Smooth muscle cell (in vitro differentiated cells): ENCODE measurements around the gene SPINK13. TPM values are rescaled to one million over a fixed set of nuclear protein-coding genes. Genes with fewer than 3 reads are reported as not detected.

Experiments used
- polyA plus RNA-seq: library from polyadenylated mRNA; unstranded; fragments of >200 nt; fragmentation: Nextera tagmentation; extraction: Ambion mirVana; gene quantifications from 2 replicates; pipeline ENCODE4 v1.2.1, GENCODE V29; 2016
- small RNA-seq: library from RNA; depleted of rRNA; stranded (forward); fragments of <200 nt; gene quantifications from one replicate; pipeline ENCODE3, GENCODE V24; 2014
- total RNA-seq: library from RNA; depleted of rRNA; stranded (reverse); fragments of >200 nt; gene quantifications from 2 replicates; pipeline ENCODE4 v1.2.3, GENCODE V29; 2014

SPINK13 gene
- total and polyA plus RNA-seq, 2 experiments from 2014 or later = not detected

Small RNAs within 50 kb of the gene (small RNA-seq; reads per million reads assigned to genes)
- gene HMGN1P16 = not detected

Other genes with a start within 250 kb of the SPINK13 start
- gene SPINK5, start 204.8 kb upstream of the SPINK13 start, total RNA-seq = 25.3 and 33.1 TPM in 2 replicates
- gene SPINK5, start 204.8 kb upstream of the SPINK13 start, polyA plus RNA-seq = 6.4 and 10.0 TPM in 2 replicates
- gene SPINK14, start 100.2 kb upstream of the SPINK13 start, total RNA-seq = not detected in 2 replicates
- gene SPINK14, start 100.2 kb upstream of the SPINK13 start, polyA plus RNA-seq = not detected in 2 replicates
- gene SPINK6, start 65.8 kb upstream of the SPINK13 start, total RNA-seq = 102 and 218 TPM in 2 replicates
- gene SPINK6, start 65.8 kb upstream of the SPINK13 start, polyA plus RNA-seq = 112 and 193 TPM in 2 replicates
- 1.2 TPM in 1 of 2 replicates, not detected in the other for gene MARCOL, start 30.3 kb upstream of the SPINK13 start, total RNA-seq
- not detected in 2 replicates for gene MARCOL, start 30.3 kb upstream of the SPINK13 start, polyA plus RNA-seq
- 11.5 and 20.5 TPM in 2 replicates for gene SPINK7, start 43.6 kb downstream of the SPINK13 start, total RNA-seq
- gene SPINK7, start 43.6 kb downstream of the SPINK13 start, polyA plus RNA-seq = 4.0 and 15.7 TPM in 2 replicates
- gene SPINK9, start 66.8 kb downstream of the SPINK13 start, total RNA-seq = 4.0 and 5.3 TPM in 2 replicates
- 4.2 and 5.9 TPM in 2 replicates for gene SPINK9, start 66.8 kb downstream of the SPINK13 start, polyA plus RNA-seq
- 44.5 and 61.4 TPM in 2 replicates for gene FBXO38, start 115.2 kb downstream of the SPINK13 start, total RNA-seq
- gene FBXO38, start 115.2 kb downstream of the SPINK13 start, polyA plus RNA-seq = 23.7 and 24.4 TPM in 2 replicates